CD4-positive, alpha-beta T cell (primary cell): ENCODE measurements around the gene KATNAL1. TPM values are rescaled to one million over a fixed set of nuclear protein-coding genes. Genes with fewer than 3 reads are reported as not detected.
"Not testable (repeated sequence)": the region's sequence is repeated elsewhere in the genome, so short reads cannot be mapped to it uniquely, and the experiment has no call there.

Experiments used
- ATAC-seq: fragments of 200-7000 bp; cut with Tn5 transposase; one replicate; pipeline ENCODE4 v1.10.0; 2022; ENCODE audit warnings: mild to moderate bottlenecking; ENCODE audit not compliant: poor library complexity
- CTCF ChIA-PET: fragments of 350-600 bp; sonication (Branson Sonifier 250); formaldehyde crosslinking; loops from one replicate; lab custom pipeline; 2021; ENCODE audit warnings: antibody characterized with exemption, inconsistent platforms; lab: Charles Lee
- POLR2A ChIA-PET: fragments of 350-600 bp; sonication (Branson Sonifier 250); formaldehyde crosslinking; loops from one replicate; lab custom pipeline; 2021; ENCODE audit warnings: antibody characterized with exemption, inconsistent platforms; lab: Charles Lee
- DNase-seq, 14 experiments: peaks; one replicate each; pipeline ENCODE4 v3.0.0-alpha.2; 2013 to 2020; ENCODE audit warnings: mixed read lengths in 2 of 14
- H3K27ac ChIP-seq, 2 donors: one replicate each; pipeline versions ENCODE4 v1.5.1 to v1.7.0; 2013; ENCODE audit warnings: low read length in 2 of 2, low read depth in 1 of 2, mild to moderate bottlenecking in 1 of 2
- H3K27me3 ChIP-seq, 2 experiments: 1 replicate in 1 of 2; 2 replicates in 1 of 2; pipeline versions ENCODE4 v1.6.1 to v1.7.0; 2013; ENCODE audit warnings: low read length in 2 of 2, control low read depth in 1 of 2, mild to moderate bottlenecking in 1 of 2, moderate library complexity in 1 of 2; ENCODE audit not compliant: insufficient read depth in 2 of 2, control insufficient read depth in 1 of 2
- H3K36me3 ChIP-seq: one replicate; pipeline ENCODE4 v1.6.1; 2013; ENCODE audit warnings: low read length, control low read depth; ENCODE audit not compliant: insufficient read depth
- H3K4me1 ChIP-seq: one replicate; pipeline ENCODE4 v1.6.1; 2013; ENCODE audit warnings: low read length, control low read depth; ENCODE audit not compliant: insufficient read depth
- H3K4me3 ChIP-seq: one replicate; pipeline ENCODE4 v1.5.1; 2013; ENCODE audit warnings: mild to moderate bottlenecking, low read length, moderate library complexity
- H3K9me3 ChIP-seq, 2 experiments: 1 replicate in 1 of 2; 2 replicates in 1 of 2; pipeline versions ENCODE4 v1.6.1 to v1.7.0; 2013; ENCODE audit warnings: low read length in 2 of 2, mild to moderate bottlenecking in 2 of 2, control low read depth in 1 of 2, moderate library complexity in 1 of 2; ENCODE audit not compliant: control insufficient read depth in 1 of 2, insufficient read depth in 1 of 2
- H3K27ac Mint-ChIP-seq: one replicate; pipeline ENCODE4 v1.8.0; 2020; ENCODE audit warnings: mixed read lengths
- H3K27me3 Mint-ChIP-seq: one replicate; pipeline ENCODE4 v1.8.0; 2021; ENCODE audit warnings: mixed read lengths
- H3K36me3 Mint-ChIP-seq: one replicate; pipeline ENCODE4 v1.8.0; 2021; ENCODE audit warnings: low read depth, mixed read lengths
- H3K4me1 Mint-ChIP-seq: one replicate; pipeline ENCODE4 v1.8.0; 2021; ENCODE audit warnings: low read depth, mixed read lengths
- H3K4me3 Mint-ChIP-seq: one replicate; pipeline ENCODE4 v1.8.0; 2020; ENCODE audit warnings: mild to moderate bottlenecking, mixed read lengths
- H3K9me3 Mint-ChIP-seq: one replicate; pipeline ENCODE4 v1.8.0; 2020; ENCODE audit warnings: mixed read lengths
- CTCF ChIP-seq: fragments of 200-600 bp; IDR thresholded peaks from one replicate; pipeline ENCODE4 v1.8.0; 2022; ENCODE audit warnings: antibody characterized with exemption, mild to moderate bottlenecking
- intact Hi-C, 2 experiments: fragments of 100-400 bp; cut with DNase I in 1 of 2; cut with micrococcal nuclease in 1 of 2; formaldehyde crosslinking; loops; one replicate each; pipeline versions ENCODE4 v1.15.1 to v1.9.0; 2023 to 2025; cut with DNase I, micrococcal nuclease
- total RNA-seq, 174 experiments: library from RNA in 2 of 174; stranded (reverse) in 2 of 174; gene quantifications; one replicate each; pipeline ENCODE4 v1.2.3 and lab custom pipeline; 2021 to 2026

Gene KATNAL1
- total RNA-seq, 2 experiments from 2014 or later, result 3.3 to 3.4 TPM

DNA sequence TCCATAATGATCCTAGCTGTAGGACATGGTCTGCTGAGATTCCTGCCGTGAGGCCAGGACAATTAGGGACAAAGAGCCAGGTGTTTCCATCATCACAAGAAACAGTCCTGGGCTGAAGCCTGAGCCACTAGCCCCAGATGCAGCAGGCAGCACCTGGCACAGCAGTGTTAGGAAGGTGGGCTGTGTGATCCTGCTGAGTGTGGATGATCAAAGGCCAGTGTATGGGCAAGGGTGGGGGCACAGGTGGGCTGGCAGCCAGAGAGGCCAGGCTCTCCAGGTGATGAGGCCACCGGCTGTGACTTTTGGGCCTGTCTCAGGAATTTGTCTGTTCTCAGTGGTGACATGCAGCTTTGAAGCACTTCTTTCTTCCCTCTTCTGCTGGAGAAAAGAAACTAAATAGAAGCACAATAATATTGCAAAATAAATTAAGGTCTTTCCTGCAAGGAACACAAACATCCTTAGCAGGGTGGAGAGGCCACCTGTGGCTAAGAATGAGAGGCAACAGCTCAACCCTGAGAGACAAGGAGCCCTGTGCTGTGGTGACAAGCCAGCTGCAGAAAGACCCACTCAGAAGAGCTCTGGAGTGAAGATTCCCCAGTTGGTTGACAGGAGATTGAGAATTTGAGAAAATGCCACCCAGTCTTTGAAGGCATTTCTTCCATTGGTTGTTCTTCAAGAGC is 127.6 kb downstream of the KATNAL1 start:
- Histone ChIP-seq H3K36me3 (no peaks in the 10 kb centered on the region), H3K9me3 (no peaks in the 10 kb centered on the region), H3K4me1 (no peaks in the 10 kb centered on the region), H3K4me3 (no peak overlapping the region), H3K27ac (no peak overlapping the region), H3K27me3 (no peaks in the 10 kb centered on the region)
- intact Hi-C loops, result no loop called here
- Mint-ChIP-seq H3K27me3 (no peaks in the 10 kb centered on the region), H3K4me3 (no peak overlapping the region), H3K4me1 (no peaks in the 10 kb centered on the region), H3K9me3 (no peaks in the 10 kb centered on the region), H3K27ac (no peak overlapping the region), H3K36me3 (no peaks in the 10 kb centered on the region)
- DNase-seq (no peak), ATAC-seq (no peak)
- ChIA-PET CTCF (no interaction called here), POLR2A (no interaction called here)
- TF ChIP-seq CTCF, result no peak

- H3K4me1 ChIP-seq, result no peaks in the 10 kb centered on the region
- H3K27ac ChIP-seq, result no peak overlapping the region
- ATAC-seq, result no peak
- no peak overlapping the region for H3K4me3 ChIP-seq
- no peak overlapping the region for H3K27ac Mint-ChIP-seq
- intact Hi-C loops, result no loop called here
- no peaks in the 10 kb centered on the region for H3K36me3 Mint-ChIP-seq
- POLR2A ChIA-PET, result no interaction called here
- CTCF ChIA-PET, result no interaction called here
- no peak for DNase-seq
- no peaks in the 10 kb centered on the region for H3K27me3 Mint-ChIP-seq
- H3K9me3 ChIP-seq, result no peaks in the 10 kb centered on the region
- H3K9me3 Mint-ChIP-seq, result no peaks in the 10 kb centered on the region
- H3K4me3 Mint-ChIP-seq, result no peak overlapping the region
- no peaks in the 10 kb centered on the region for H3K27me3 ChIP-seq
- no peaks in the 10 kb centered on the region for H3K4me1 Mint-ChIP-seq
- no peaks in the 10 kb centered on the region for H3K36me3 ChIP-seq
- TF ChIP-seq CTCF, result no peak
These were observed 128.4 kb downstream of the KATNAL1 start for GRCh38 chr13:30178976-30179375.

GRCh38 chr13:30175166-30175565 is 132.2 kb downstream of the KATNAL1 start:
- CTCF ChIA-PET, result interaction anchor here (1.1 kb wide), 1 partner anchor 43 kb away, joined by 3 read pairs; no protein-coding TSS in a partner anchor
- no peak overlapping the region for H3K27ac ChIP-seq
- no peak overlapping the region for H3K4me3 ChIP-seq
- Mint-ChIP-seq H3K9me3 (no peaks in the 10 kb centered on the region), H3K27ac (no peak overlapping the region), H3K4me3 (no peak overlapping the region), H3K27me3 (no peaks in the 10 kb centered on the region), H3K4me1 (peaks cover 28% of the 10 kb centered on the region), H3K36me3 (no peaks in the 10 kb centered on the region)
- no peaks in the 10 kb centered on the region for H3K36me3 ChIP-seq
- POLR2A ChIA-PET, result no interaction called here
- TF ChIP-seq CTCF, result no peak
- DNase-seq (no peak), ATAC-seq (no peak)
- no peaks in the 10 kb centered on the region for H3K9me3 ChIP-seq
- H3K4me1 ChIP-seq, result peaks cover 13% of the 10 kb centered on the region
- intact Hi-C loops, result no loop called here
- no peaks in the 10 kb centered on the region for H3K27me3 ChIP-seq

DNA sequence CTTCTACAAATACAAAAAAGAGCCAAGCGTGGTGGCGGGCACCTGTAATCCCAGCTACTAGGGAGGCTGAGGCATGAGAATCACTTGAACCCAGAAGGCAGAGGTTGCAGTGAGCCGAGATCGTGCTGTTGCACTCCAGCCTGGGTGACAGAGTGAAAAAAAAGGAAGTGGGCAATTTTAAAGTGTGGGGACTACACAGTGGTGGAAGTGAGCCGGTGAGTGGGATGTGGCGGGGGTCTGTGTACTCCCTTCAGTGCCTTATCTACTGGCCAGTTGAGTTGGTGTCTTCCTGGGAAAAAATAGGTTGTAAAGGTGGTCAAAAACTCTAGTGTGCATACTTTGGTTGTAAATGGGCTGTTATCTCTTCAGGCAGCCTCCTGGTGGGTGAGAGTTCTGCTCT is 133.1 kb downstream of the KATNAL1 start:
- H3K27me3 Mint-ChIP-seq, DNase-seq, H3K27ac Mint-ChIP-seq, H3K27me3 ChIP-seq, H3K4me3 Mint-ChIP-seq, H3K36me3 Mint-ChIP-seq, POLR2A ChIA-PET, H3K36me3 ChIP-seq, H3K4me3 ChIP-seq, ATAC-seq, CTCF ChIA-PET, H3K27ac ChIP-seq, H3K9me3 ChIP-seq, intact Hi-C loops, H3K9me3 Mint-ChIP-seq: not testable (repeated sequence)
- H3K4me1 Mint-ChIP-seq, result peaks cover 28% of the 10 kb centered on the region
- H3K4me1 ChIP-seq, result peaks cover 15% of the 10 kb centered on the region
